ENCODE measurements around the gene GCSH. TPM values are rescaled to one million over a fixed set of nuclear protein-coding genes. Genes with fewer than 3 reads are reported as not detected.

GCSH gene
- total RNA-seq, 4 donors from 2014 or later: 5.6 to 13.0 (median 8.9) TPM; not detected in 1

- no peaks in the 10 kb centered on the region for H3K4me1 ChIP-seq
- no peaks in the 10 kb centered on the region for H3K9me3 ChIP-seq
- H3K27ac ChIP-seq: no peak overlapping the region
- TF ChIP-seq POLR2AphosphoS5 (IDR thresholded peaks at IDR 0.05): no peak
- WGBS, 2 donors (ENCODE audit: low coverage in 1 of 2): 78 to 85% methylated on average over 12 to 16 of the region's 16 CpGs
- H3K4me3 ChIP-seq: no peak overlapping the region
- no peaks in the 10 kb centered on the region for H3K36me3 ChIP-seq
- in situ Hi-C loops (cut with MboI; ENCODE audit: low pct_ligation_motif_present in 1 of 4, low pct_unique_long_range_greater_than_20kb in 1 of 4, low sequenced_read_pairs in 3 of 4) (no loop called here), intact Hi-C loops (cut with DNase I; ENCODE audit: low total_unique reads) (no loop called here)
- no peaks in the 10 kb centered on the region for H3K27me3 ChIP-seq
- no peak for DNase-seq
These were observed 32.7 kb upstream of the GCSH start for GRCh38 chr16:81128726-81129524.

GRCh38 chr16:81127051-81127450 is 30.9 kb upstream of the GCSH start:
- Histone ChIP-seq H3K9me3 (no peaks in the 10 kb centered on the region), H3K27ac (no peak overlapping the region), H3K4me1 (no peaks in the 10 kb centered on the region), H3K36me3 (no peaks in the 10 kb centered on the region), H3K27me3 (no peaks in the 10 kb centered on the region), H3K4me3 (no peak overlapping the region)
- intact Hi-C loops (cut with DNase I; ENCODE audit: low total_unique reads) (no loop called here), in situ Hi-C loops (cut with MboI; ENCODE audit: low pct_ligation_motif_present in 1 of 4, low pct_unique_long_range_greater_than_20kb in 1 of 4, low sequenced_read_pairs in 3 of 4) (no loop called here)
- TF ChIP-seq CTCF (IDR thresholded peaks at IDR 0.05) (no peak), POLR2AphosphoS5 (IDR thresholded peaks at IDR 0.05) (no peak), POLR2A (IDR thresholded peaks at IDR 0.05) (no peak), EP300 (IDR thresholded peaks at IDR 0.05; ENCODE audit: low read depth) (no peak)
- DNase-seq: no peak
- WGBS, 2 donors (ENCODE audit: low coverage in 1 of 2): 45 to 70% methylated on average over 2 to 5 of the region's 5 CpGs

GRCh38 chr16:81123092-81123852 is 27.1 kb upstream of the GCSH start:
- no peaks in the 10 kb centered on the region for H3K4me1 ChIP-seq
- WGBS, 2 donors (ENCODE audit: low coverage in 1 of 2): 84 to 100% methylated on average over 1 to 17 of the region's 17 CpGs
- H3K27ac ChIP-seq: no peak overlapping the region
- TF ChIP-seq POLR2A (IDR thresholded peaks at IDR 0.05) (no peak), POLR2AphosphoS5 (IDR thresholded peaks at IDR 0.05) (no peak), EP300 (IDR thresholded peaks at IDR 0.05; ENCODE audit: low read depth) (no peak), CTCF (IDR thresholded peaks at IDR 0.05) (no peak)
- in situ Hi-C loops (cut with MboI; ENCODE audit: low pct_ligation_motif_present in 1 of 4, low pct_unique_long_range_greater_than_20kb in 1 of 4, low sequenced_read_pairs in 3 of 4): no loop called here
- intact Hi-C loops (cut with DNase I; ENCODE audit: low total_unique reads): no loop called here
- no peaks in the 10 kb centered on the region for H3K9me3 ChIP-seq
- no peak overlapping the region for H3K4me3 ChIP-seq
- H3K27me3 ChIP-seq: no peaks in the 10 kb centered on the region
- no peaks in the 10 kb centered on the region for H3K36me3 ChIP-seq
- no peak for DNase-seq

- TF ChIP-seq EP300 (IDR thresholded peaks at IDR 0.05; ENCODE audit: low read depth): no peak
- TF ChIP-seq POLR2A (IDR thresholded peaks at IDR 0.05): no peak
- no peak for TF ChIP-seq CTCF (IDR thresholded peaks at IDR 0.05)
- no peak for TF ChIP-seq POLR2AphosphoS5 (IDR thresholded peaks at IDR 0.05)
- 82% methylated on average over 16 of the region's 16 CpGs; no CpG with 5 or more reads in 1 of the 2 donors for WGBS, 2 donors (ENCODE audit: low coverage in 1 of 2)
- no peak for DNase-seq
- Histone ChIP-seq H3K27ac (no peak overlapping the region), H3K4me1 (no peaks in the 10 kb centered on the region), H3K36me3 (no peaks in the 10 kb centered on the region), H3K27me3 (no peaks in the 10 kb centered on the region), H3K9me3 (no peaks in the 10 kb centered on the region), H3K4me3 (no peak overlapping the region)
- intact Hi-C loops (cut with DNase I; ENCODE audit: low total_unique reads): no loop called here
- in situ Hi-C loops (cut with MboI; ENCODE audit: low pct_ligation_motif_present in 1 of 4, low pct_unique_long_range_greater_than_20kb in 1 of 4, low sequenced_read_pairs in 3 of 4): no loop called here
These were observed 25.3 kb upstream of the GCSH start for GRCh38 chr16:81121474-81121990.

Measured in transverse colon (tissue), 4 donors.